Stimulated activated naive CD4-positive, alpha-beta T cell (primary cell): ENCODE measurements around the gene CSF3.
A peak's percentile ranks its signal among the peaks of the same experiment; 100 is the strongest.

Experiments used
- DNase-seq, 6 experiments: peaks; one replicate each; lab custom pipeline; 2025; lab: John Stamatoyannopoulos, UW

CSF3 gene

GRCh38 chr17:40024901-40025300 lies 9.7 kb downstream of the CSF3 start:
- DNase-seq: no peak

- no peak for DNase-seq
Measured at GRCh38 chr17:40025559-40025958, 10.3 kb downstream of the CSF3 start.

GRCh38 chr17:40025991-40026815 lies 11.0 kb downstream of the CSF3 start:
- DNase-seq: peak in 5 of 6 experiments; percentile 9 to 55 (median 23)

GRCh38 chr17:40026816-40027613 lies 11.8 kb downstream of the CSF3 start:
- peak; percentile 38 to 83 (median 64) for DNase-seq

GRCh38 chr17:40027614-40028012 lies 12.4 kb downstream of the CSF3 start:
- DNase-seq: no peak

GRCh38 chr17:40028595-40028994 lies 13.4 kb downstream of the CSF3 start:
- DNase-seq: no peak

GRCh38 chr17:40031706-40032105 lies 16.5 kb downstream of the CSF3 start:
- no peak for DNase-seq

- DNase-seq: no peak
Measured at GRCh38 chr17:40032322-40033320, 17.4 kb downstream of the CSF3 start.

- no peak for DNase-seq
Measured at GRCh38 chr17:40033339-40033738, 18.1 kb downstream of the CSF3 start.

- DNase-seq: no peak
Measured at GRCh38 chr17:40034426-40035161, 19.4 kb downstream of the CSF3 start.

- no peak for DNase-seq
Measured at GRCh38 chr17:40035162-40035559, 19.9 kb downstream of the CSF3 start.

GRCh38 chr17:40038882-40039513 lies 23.8 kb downstream of the CSF3 start:
- no peak for DNase-seq

GRCh38 chr17:40041196-40041595 lies 26.0 kb downstream of the CSF3 start:
- DNase-seq: no peak

- DNase-seq: no peak
Measured at GRCh38 chr17:40056379-40057015, 41.3 kb downstream of the CSF3 start.

GRCh38 chr17:40058186-40058784 lies 43.0 kb downstream of the CSF3 start:
- DNase-seq: no peak

GRCh38 chr17:40058865-40059264 lies 43.6 kb downstream of the CSF3 start:
- no peak for DNase-seq

GRCh38 chr17:40059729-40060475 lies 44.7 kb downstream of the CSF3 start:
- DNase-seq: no peak

GRCh38 chr17:40060887-40061608 lies 45.8 kb downstream of the CSF3 start:
- DNase-seq: no peak
